NCI-H345 treated with DMSO at 0.1 percent for 48 hours (cell line): ENCODE data around the gene TEAD3.

Experiments used
- DNase-seq: peaks from one replicate; lab custom pipeline; 2025; ENCODE audit not compliant: unreplicated experiment; lab: John Stamatoyannopoulos, UW

Gene TEAD3

DNA sequence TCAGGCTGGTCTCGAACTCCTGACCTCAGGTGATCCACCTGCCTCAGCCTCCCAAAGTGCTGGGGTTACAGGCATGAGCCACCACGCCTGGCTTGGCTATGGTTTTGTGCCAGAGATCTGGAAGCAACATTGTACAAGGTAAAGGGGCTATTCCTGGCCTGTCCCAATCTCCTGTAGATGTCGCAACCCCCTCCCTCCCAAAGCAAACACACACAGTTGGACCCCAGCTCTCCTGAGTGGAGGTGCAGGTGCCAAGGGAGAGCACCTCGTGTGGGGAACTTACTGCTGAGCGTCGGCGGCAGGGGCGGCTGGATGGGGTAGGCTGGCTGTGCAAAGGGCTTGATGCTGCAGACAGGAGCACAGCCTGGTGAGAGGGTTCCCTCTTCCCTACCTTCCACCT, 19.9 kb downstream of the TEAD3 start:
- peak; percentile 88 for DNase-seq

DNA sequence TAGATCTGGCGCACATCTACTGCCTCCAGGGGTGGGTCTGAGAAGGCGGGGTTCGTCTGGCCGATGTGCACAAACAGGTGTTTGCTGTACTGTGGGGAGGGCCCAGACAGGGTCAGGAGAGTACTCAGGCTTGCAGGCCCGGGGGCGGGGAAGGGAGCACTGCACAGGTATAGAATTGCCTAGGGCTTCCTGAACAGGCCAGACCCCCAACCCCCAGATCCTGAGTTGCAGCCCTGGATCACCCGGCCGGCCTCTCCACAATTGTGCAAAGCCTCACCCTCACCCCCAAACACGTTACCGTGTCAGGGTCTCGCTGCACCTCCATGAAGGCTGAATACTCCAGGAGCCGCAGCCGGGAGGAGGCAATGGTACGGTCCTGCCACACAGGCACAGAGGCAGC, 20.9 kb downstream of the TEAD3 start:
- DNase-seq, result no peak

DNA sequence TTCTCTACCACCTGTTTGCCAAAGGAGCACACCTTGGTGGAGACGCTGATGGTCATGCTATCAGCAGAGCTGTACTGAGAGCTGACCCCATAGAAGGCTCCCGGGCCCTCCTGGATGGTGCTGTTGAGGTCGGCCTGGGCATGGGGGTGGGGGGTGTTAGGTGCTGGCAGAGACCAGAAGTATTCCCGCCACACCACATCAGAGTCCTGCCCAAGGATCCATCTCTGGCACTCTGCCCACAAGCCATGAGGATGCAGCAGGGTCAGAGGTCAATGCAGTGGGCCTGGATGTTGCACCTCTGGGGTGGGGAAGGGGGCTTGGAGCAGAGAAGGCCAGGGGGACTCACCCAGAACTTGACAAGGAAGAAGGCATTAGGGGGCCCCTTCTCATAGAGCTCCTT, 21.3 kb downstream of the TEAD3 start:
- DNase-seq, result no peak

DNA sequence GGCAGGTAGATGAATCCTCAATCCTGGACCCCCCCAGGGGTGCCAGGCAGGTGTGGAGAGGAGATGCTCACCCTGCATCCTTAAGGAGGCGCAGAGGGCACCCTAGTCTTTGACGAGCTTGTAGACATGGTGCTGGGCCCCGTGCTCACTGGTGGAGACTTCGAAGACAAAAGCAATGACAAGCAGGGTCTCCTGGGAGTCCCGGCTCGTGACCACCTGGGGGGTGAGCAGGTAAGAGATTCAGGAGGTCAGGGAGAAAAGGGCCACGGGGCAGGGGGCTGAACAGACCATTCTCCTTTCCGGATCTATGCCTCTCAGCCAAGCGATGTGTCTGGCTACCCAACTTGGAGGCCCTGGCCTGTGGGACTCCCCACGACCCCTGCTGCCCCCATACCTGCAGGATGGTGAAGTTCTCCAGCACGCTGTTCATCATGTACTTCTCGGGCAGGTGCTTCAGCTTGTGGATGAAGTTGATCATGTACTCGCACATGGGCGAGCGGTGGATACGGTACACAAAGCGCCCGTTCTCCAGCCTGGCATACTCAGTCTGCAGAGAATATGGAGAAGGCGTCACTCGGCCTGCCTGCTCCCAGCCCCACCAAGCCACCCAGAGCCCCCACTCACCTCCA, 21.8 kb downstream of the TEAD3 start:
- no peak for DNase-seq

DNA sequence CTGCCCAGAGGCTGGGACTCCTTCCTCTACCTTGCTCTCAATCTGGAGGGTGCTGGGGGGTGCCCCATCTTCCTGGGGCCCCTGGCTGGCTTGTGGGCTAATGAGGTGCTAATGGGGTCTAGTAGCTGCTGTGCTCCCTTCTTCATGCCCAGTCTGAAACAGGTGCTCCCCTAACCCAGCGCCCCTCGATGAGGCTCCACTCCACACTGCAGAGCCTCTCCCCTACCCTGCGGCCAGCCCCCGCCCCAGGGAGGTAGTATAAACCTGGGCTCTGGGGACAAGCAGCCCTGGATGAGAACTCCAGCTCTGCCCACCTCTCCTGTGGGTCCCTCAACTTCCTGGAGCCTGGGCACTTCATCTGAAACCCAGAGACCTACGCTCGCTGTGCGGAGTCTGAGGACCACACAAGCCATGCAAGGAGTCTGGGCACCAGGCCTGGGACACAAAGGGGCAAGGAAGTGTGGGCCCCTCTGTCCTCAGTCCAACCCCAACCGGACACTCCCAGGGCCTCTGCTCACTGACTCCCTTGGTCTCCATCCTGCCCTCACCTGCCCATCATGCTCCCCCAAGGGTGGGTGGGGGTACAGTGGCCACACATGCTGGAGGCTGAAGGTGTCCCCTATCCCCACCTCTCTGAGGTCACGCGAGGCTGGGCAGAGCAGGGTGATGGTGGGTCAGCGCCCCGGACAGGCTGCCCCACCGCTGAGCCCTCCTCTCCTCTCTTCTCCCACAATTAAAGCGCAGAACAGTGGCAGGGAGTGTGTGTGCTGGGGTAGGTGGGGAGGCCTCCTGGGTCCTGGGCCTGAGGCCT, 22.5 kb downstream of the TEAD3 start:
- DNase-seq, result no peak

DNA sequence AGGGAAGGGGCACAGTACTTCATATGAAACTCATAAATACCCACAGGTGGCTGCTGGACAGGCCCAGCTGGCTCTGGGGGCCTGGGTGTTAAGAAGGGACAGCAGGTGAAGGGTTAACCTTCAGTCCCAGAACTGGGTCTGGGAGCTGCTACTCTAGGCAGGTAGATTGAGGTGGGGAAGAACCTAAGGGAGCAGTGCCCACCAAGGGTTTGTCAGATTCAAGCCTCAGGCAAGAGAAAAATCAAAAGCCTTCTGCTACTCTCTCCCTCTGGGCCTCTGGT, 23.1 kb downstream of the TEAD3 start:
- DNase-seq, result no peak

DNA sequence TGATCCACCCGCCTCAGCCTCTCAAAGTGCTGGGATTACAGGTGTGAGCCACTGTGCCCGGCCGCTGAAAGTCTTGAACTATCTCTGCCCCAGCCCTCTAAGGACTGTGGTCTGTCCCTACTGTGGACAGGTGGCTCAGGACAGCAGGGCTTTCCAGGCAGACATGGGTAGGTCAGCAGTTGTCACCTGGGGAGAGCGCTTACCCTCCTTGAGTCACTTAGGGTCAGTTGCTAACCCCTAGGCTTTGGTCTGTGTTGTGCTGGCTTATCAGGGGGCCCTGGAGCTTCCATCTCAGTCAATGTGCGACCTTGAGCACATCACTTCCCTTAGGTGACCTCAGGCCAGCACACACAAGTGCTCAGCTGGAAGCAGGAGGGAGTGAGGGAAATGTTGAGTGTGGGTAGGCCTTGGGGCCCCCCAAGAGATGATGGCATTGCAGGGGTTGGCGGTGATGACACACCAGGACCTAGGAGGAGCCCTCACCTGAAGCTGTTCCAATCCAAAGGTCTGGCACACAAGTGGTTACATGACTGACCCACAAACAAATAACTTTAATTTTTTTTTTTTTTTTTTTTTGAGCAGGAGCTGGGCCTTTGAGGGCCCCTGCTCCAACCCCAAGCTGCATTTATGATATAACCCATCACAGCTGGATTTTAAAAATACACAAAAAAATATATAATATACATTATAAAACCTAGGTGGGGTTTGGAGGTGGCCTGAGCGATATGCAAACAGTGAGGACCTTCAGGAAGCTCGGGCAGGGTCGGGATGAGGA, 23.6 kb downstream of the TEAD3 start:
- DNase-seq, result no peak

DNA sequence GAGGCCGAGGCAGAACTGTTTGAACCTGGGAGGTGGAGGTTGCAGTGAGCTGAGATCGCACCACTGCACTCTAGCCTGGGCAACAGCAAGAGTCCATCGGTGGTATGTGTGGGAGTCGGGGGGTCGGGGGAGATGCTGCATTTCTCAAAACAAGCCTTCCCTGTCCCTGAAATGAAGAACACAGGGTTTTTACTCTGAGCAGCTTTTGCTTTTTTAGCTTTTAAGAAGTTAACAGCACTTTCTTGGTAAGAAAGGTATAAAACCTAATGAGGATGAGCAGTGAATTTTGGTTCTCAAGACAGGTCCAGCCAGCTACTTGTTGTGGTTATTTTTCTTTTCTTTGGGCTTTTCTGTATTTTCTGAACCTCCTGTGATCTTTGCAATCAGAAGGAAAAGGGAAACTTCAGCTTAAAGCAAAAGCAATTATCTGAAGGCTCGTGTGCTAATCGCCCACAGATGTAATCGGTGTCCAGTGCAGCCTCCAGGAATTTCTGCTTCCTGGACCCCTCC, 25.0 kb downstream of the TEAD3 start:
- DNase-seq, result no peak

DNA sequence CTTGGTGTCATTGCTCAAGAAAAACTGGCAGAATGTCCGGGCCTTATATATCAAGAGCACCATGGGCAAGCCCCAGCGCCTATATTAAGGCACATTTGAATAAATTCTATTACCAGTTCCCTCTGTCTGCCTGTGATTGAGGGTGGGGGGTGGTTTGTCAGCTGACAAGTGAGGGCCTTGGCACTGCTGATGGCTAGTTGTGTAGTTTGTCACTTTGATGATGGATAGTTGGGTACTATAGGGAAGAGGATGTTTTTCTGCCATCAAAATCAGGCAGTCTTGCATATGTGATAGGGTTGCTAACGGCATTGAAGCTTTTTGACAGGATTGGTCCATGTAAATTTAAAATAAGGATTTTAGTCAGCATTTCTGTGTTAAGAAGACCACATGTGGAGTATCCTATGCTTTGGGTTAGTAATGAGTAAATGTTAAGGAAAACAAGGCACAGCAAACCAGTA, 26.2 kb downstream of the TEAD3 start:
- DNase-seq, result no peak

DNA sequence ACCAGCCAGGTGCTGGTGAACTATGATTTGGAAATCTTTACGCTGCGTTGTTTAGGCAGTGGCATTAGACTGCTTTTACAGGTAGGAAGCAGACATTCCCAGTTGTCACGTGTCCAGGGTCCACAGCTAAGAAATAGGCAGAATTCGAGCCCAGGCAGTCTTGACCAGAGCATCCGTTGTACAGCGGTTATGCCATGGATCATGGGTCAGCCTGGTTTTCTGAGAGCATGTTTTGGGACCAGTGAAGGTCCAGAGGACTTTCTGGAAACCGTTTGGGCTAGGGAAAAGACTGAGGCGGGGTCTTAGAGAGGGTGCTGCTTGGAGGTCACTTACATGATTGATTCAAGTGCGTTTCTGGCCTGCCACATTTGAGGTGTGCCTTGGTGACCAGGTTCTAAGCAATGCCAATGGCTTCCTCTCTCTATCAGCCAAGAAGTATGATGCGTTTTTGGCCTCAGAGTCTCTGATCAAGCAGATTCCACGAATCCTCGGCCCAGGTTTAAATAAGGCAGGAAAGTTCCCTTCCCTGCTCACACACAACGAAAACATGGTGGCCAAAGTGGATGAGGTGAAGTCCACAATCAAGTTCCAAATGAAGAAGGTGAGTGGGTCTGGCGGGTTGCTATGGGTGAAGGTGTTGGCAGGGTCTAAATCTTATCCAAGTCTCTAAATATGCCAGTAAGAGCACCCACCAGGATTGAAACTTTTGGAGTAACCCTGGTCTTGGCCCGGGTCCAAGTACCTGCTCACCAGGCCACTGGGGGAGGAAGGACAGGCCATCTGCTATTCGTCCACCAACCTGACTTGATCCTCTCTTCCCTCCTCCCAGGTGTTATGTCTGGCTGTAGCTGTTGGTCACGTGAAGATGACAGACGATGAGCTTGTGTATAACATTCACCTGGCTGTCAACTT, 26.9 kb downstream of the TEAD3 start:
- no peak for DNase-seq

DNA sequence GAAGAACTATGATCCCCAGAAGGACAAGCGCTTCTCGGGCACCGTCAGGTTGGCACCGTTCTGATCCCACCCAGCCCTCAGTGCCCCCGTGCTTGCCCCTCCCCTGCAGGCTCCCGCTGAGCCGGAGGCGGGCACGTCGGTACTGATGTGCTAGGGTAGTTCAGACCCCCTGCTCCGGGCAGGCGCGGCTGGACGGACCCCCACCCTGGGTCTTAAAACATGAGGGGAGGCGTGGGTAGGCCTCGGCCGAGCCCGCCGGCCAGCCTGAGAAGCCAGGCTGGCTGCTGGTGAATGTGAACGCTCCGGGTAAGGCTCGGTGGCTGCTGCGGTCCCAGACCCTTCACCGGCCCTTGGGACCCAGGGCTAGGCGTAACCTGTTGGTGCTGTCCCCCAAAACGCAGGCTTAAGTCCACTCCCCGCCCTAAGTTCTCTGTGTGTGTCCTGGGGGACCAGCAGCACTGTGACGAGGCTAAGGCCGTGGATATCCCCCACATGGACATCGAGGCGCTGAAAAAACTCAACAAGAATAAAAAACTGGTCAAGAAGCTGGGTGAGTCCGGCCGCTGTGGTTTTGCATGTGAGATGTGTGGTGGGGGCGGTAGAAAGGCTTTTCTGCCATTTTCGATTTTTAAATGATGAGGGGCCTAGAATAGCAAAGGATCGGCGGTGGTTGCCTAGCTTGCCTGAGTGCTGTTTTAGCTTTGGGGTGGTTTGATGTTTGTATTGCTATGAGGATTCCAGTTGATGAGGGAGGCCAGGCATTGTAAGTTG, 27.7 kb downstream of the TEAD3 start:
- no peak for DNase-seq

DNA sequence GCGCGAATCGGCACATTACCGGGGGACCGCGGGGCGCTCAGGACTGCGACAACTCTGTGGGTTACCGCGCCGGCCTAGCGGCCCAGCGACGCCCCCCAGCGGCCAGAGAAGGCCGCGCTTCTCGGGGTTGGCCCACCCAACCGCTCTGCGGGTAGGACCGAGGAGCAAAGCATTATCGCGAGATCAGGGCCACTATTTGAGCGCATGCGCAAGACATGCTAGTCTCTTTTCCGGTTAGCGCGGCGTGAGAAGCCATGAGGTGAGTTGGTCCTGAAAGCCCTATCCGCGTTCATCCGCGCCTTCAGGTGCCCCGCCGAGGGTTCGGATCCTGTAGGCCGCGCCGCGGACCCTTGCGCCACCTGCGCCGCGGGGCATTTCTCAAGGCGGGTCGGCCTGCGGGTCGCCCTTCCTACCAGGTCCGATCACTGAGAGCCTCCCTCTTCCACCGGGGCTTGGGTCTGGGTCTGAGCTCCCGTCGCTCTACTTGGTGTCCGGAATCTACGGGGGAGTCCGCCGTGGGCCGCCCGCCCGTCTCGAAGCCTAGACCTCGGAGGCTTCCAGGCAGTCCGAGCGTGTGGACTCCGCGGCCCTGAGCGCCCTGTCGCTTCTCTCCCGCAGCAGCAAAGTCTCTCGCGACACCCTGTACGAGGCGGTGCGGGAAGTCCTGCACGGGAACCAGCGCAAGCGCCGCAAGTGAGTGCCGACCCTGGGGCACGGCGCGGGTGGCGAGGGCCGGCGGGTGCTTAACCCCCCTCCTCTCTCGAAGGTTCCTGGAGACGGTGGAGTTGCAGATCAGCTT, 28.5 kb downstream of the TEAD3 start, which contains the start of gene RPL10A:
RPL10A (plus strand) TSS at position 221 of the 799 bp plus-strand sequence; CDS start at position 255, 34 bp downstream.
- DNase-seq, result peak; percentile 82

DNA sequence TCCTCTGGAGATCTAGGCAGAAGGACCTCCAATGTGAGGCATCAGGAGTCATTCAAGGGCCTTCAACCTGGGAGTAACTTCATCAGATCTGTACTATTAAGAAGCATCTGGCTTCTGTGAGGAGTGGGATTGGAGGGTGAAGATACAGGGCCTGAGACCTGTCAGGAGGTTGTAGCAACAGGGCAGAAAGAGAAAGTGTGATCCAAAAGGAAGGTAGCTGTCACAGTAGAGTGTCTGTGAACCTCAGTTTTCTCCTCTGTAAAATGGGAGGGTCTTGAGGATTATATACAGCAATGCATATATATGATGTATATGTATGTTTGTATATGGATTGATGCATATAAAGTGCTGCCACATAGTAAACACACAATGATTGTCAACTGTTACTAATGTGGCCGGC, 31.2 kb downstream of the TEAD3 start:
- no peak for DNase-seq

DNA sequence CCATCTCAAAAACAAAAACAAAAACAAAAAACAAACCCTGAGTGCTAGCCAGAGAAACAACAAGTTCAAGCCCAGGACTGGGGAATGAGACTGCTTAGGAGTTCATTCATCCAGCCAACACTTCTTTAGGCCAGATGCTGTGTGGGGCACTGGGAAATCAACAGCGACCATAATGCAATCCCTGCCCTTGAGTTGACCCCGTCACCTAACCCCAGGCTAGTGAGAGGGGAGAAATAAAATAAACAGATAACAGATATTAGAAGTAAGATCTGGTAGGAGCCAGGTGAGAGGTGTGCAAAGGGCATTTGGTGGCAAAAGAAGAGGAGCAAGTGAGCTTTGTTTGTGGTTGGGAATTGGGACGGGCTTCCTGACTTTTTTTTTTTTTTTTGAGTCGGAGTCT, 33.6 kb downstream of the TEAD3 start:
- no peak for DNase-seq

DNA sequence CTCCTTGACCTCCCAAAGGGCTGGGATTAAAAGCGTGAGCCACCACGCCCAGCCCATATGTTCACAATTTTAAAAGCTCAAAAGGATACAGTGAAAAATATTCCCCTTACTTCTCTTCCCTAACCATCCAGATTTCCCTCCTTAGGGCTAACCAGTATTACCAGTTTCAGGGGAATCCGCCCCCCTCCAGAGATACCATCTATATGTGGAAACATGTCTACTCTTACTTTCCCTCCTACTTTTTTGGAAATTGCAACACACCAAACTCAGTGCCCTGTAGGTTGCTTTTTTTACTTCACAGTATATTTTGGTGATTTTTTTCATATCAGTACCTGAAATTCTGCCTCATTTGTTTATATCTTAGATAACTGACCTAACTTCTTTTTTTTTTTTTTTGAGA, 35.6 kb downstream of the TEAD3 start:
- no peak for DNase-seq

DNA sequence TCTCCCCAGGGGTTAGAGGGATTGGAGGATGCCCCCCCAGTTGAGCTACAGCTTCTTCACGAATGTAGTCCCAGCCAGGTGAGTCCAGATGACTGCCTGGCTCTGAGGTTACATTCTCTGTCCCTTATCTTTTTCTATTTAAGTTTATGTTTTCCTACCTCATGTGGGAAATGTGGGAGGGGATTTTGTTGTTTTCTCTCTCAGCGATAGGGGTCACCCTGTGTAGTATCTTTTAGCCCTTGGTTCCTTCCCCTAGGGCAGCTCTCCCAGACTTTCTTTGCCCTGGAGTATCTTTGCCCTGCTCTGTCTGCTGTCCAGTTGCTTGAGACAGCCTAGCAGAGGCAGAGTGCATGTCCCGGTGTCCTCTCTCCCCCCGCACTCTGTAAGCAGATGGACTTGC, 39.0 kb downstream of the TEAD3 start:
- DNase-seq, result no peak

DNA sequence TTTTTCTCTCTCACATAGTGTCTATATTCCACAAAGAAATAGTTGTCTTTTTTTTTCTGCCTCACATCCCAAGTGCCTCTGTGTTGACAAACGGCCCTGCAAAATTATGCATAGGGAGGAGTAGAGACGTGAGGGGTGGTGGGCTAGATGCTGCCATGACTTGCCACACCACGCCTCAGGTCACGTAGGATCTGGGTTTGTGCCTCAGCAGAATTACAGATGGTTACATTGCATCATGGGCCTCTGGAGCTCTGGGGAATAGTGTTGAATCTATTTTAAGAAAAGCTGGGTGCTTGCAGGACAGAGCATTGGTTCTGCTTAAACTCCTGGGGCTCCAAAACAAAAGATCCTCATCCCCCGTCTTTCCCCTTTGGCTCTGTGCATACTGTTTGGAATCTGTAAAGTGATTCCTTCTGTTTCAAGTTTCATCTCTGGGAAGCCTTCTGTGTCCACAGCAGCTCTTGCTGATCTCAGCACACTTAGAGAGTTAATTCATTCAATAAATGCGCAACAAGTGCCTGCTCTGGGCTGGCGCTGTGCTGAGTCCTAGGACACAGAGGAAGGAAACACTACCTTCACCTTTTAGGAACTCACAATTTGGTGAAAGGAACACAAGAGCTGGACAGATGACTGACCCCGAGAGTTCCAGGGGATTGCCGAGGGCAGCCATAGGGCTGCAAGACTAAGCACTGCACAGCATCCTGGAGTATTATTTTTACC, 42.3 kb downstream of the TEAD3 start:
- DNase-seq, result no peak

DNA sequence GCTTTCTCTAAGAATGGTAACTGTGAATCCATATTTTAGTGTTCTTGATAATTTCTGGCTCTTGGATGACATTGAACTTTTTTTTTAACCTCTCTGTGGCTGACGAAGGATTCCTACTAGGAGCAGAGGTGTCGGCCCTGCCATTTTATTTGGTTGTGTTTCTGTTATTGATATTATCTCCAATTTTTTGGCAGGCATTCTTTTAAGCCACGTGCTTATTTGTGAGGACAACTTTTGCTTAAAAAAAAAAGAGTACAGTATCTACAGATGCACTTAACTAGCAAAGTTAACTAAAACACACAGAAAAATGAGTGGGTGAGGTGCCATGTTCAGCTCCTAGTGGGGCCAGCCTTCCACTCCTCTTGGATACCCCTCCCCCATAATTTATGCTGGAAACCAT, 43.6 kb downstream of the TEAD3 start:
- DNase-seq, result no peak
